Activated CD4-positive, alpha-beta T cell treated with anti-CD3 and anti-CD28 coated beads for 36 hours (primary cell): Measurements from ENCODE around the gene FADS6. TPM values are rescaled to one million over a fixed set of nuclear protein-coding genes. Genes with fewer than 3 reads are reported as not detected.

Experiments used
- ATAC-seq: fragments of 200-7000 bp; cut with Tn5 transposase; one replicate; pipeline ENCODE4 v1.10.0; 2021; ENCODE audit warnings: mild to moderate bottlenecking, moderate library complexity
- CTCF ChIA-PET: fragments of 350-600 bp; sonication (Branson Sonifier 250); formaldehyde crosslinking; loops from one replicate; lab custom pipeline; 2021; ENCODE audit warnings: antibody characterized with exemption; lab: Charles Lee
- POLR2A ChIA-PET: fragments of 350-600 bp; sonication (Branson Sonifier 250); formaldehyde crosslinking; loops from one replicate; lab custom pipeline; 2021; ENCODE audit warnings: antibody characterized with exemption, inconsistent platforms; lab: Charles Lee
- DNase-seq: peaks from one replicate; pipeline ENCODE4 v3.0.0-alpha.2; 2020
- H3K27ac Mint-ChIP-seq: one replicate; pipeline ENCODE4 v1.8.0; 2021; ENCODE audit warnings: mixed read lengths
- H3K27me3 Mint-ChIP-seq: one replicate; pipeline ENCODE4 v1.8.0; 2021; ENCODE audit warnings: mixed read lengths
- H3K36me3 Mint-ChIP-seq: one replicate; pipeline ENCODE4 v1.8.0; 2021; ENCODE audit warnings: low read depth, mixed read lengths
- H3K4me1 Mint-ChIP-seq: one replicate; pipeline ENCODE4 v1.8.0; 2021; ENCODE audit warnings: mixed read lengths
- H3K4me3 Mint-ChIP-seq: one replicate; pipeline ENCODE4 v1.8.0; 2021; ENCODE audit warnings: mild to moderate bottlenecking, moderate library complexity, mixed read lengths
- H3K9me3 Mint-ChIP-seq: one replicate; pipeline ENCODE4 v1.8.0; 2021; ENCODE audit warnings: low read depth, mixed read lengths
- intact Hi-C, 2 experiments: fragments of 100-400 bp; cut with DNase I in 1 of 2; cut with micrococcal nuclease in 1 of 2; formaldehyde crosslinking; loops; one replicate each; pipeline versions ENCODE4 v1.14.2 to v1.15.1; 2022 to 2024; cut with DNase I, micrococcal nuclease
- total RNA-seq, 2 experiments: library from RNA; stranded (reverse); gene quantifications; one replicate each; pipeline ENCODE4 v1.2.3, GENCODE V29; 2021

FADS6 gene
- total RNA-seq, 2 experiments from 2014 or later, result not detected

- peaks cover 12% of the 10 kb centered on the region for H3K27me3 Mint-ChIP-seq
- DNase-seq, result peak; percentile 83
- CTCF ChIA-PET, result interaction anchor here (0.7 to 8.4 kb wide), 19 partner anchors 9 to 224 kb away, joined by 3 to 114 read pairs (median 4); partner anchors contain the start of gene FDXR
- H3K9me3 Mint-ChIP-seq, result no peaks in the 10 kb centered on the region
- H3K27ac Mint-ChIP-seq, result peak overlapping the region; percentile 39
- peaks cover 11% of the 10 kb centered on the region for H3K4me1 Mint-ChIP-seq
- POLR2A ChIA-PET, result no interaction called here
- peak; percentile 65 for ATAC-seq
- intact Hi-C loops, result loop anchor here in 1 of 2 experiments (1.0 kb wide), 1 partner anchor 208 kb away; no protein-coding TSS in a partner anchor
- no peaks in the 10 kb centered on the region for H3K36me3 Mint-ChIP-seq
- no peak overlapping the region for H3K4me3 Mint-ChIP-seq
These were observed 28.5 kb downstream of the FADS6 start for GRCh38 chr17:74864866-74865395.

GRCh38 chr17:74864297-74864865, 29.1 kb downstream of the FADS6 start:
- no peaks in the 10 kb centered on the region for H3K9me3 Mint-ChIP-seq
- peaks cover 12% of the 10 kb centered on the region for H3K27me3 Mint-ChIP-seq
- intact Hi-C loops, result no loop called here
- ChIA-PET CTCF (interaction anchor here (0.6 to 8.4 kb wide), 11 partner anchors 10 to 298 kb away, joined by 3 to 114 read pairs (median 5); partner anchors contain the start of genes FDXR and RAB37), POLR2A (no interaction called here)
- DNase-seq, result no peak
- H3K36me3 Mint-ChIP-seq, result no peaks in the 10 kb centered on the region
- ATAC-seq, result no peak
- H3K4me1 Mint-ChIP-seq, result peaks cover 11% of the 10 kb centered on the region
- no peak overlapping the region for H3K4me3 Mint-ChIP-seq
- H3K27ac Mint-ChIP-seq, result no peak overlapping the region

- Mint-ChIP-seq H3K9me3 (no peaks in the 10 kb centered on the region), H3K27ac (no peak overlapping the region), H3K27me3 (peaks cover 18% of the 10 kb centered on the region), H3K36me3 (no peaks in the 10 kb centered on the region), H3K4me1 (peaks cover 13% of the 10 kb centered on the region), H3K4me3 (no peak overlapping the region)
- intact Hi-C loops, result loop anchor here (2.0 kb wide), 2 partner anchors 21 to 207 kb away; no protein-coding TSS in a partner anchor
- ChIA-PET CTCF (interaction anchor here (0.6 to 8.4 kb wide), 11 partner anchors 11 to 368 kb away, joined by 3 to 114 read pairs (median 7); partner anchors contain the start of genes FDXR and RAB37), POLR2A (no interaction called here)
- DNase-seq, result no peak
- no peak for ATAC-seq
These were observed 29.8 kb downstream of the FADS6 start for GRCh38 chr17:74863420-74864296.

GRCh38 chr17:74862919-74863318, 30.5 kb downstream of the FADS6 start:
- intact Hi-C loops, result loop anchor here (1.0 to 2.0 kb wide), 4 partner anchors 20 to 206 kb away; no protein-coding TSS in a partner anchor
- ChIA-PET POLR2A (interaction anchor here (1.7 kb wide), 1 partner anchor 10 kb away, joined by 11 read pairs; the partner anchor contains the start of gene FDXR), CTCF (interaction anchor here (0.7 to 8.4 kb wide), 19 partner anchors 11 to 205 kb away, joined by 3 to 114 read pairs (median 6); partner anchors contain the start of genes FDXR and RAB37)
- no peak for ATAC-seq
- H3K4me1 Mint-ChIP-seq, result peaks cover 13% of the 10 kb centered on the region
- no peak overlapping the region for H3K4me3 Mint-ChIP-seq
- H3K27ac Mint-ChIP-seq, result no peak overlapping the region
- H3K36me3 Mint-ChIP-seq, result no peaks in the 10 kb centered on the region
- no peaks in the 10 kb centered on the region for H3K9me3 Mint-ChIP-seq
- no peak for DNase-seq
- H3K27me3 Mint-ChIP-seq, result peaks cover 22% of the 10 kb centered on the region

- DNase-seq (peak; percentile 88), ATAC-seq (peak; percentile 75)
- Mint-ChIP-seq H3K36me3 (no peaks in the 10 kb centered on the region), H3K4me3 (no peak overlapping the region), H3K9me3 (no peaks in the 10 kb centered on the region), H3K4me1 (peaks cover 13% of the 10 kb centered on the region), H3K27ac (no peak overlapping the region), H3K27me3 (peaks cover 26% of the 10 kb centered on the region)
- ChIA-PET CTCF (interaction anchor here (0.6 to 8.4 kb wide), 31 partner anchors 10 to 853 kb away, joined by 3 to 114 read pairs (median 4); partner anchors contain the start of genes FDXR and RAB37), POLR2A (interaction anchor here (1.7 kb wide), 1 partner anchor 11 kb away, joined by 11 read pairs; the partner anchor contains the start of gene FDXR)
- intact Hi-C loops, result loop anchor here (1.0 to 2.0 kb wide), 4 partner anchors 20 to 206 kb away; no protein-coding TSS in a partner anchor
These were observed 31.1 kb downstream of the FADS6 start for GRCh38 chr17:74862108-74862901.

GRCh38 chr17:74861662-74862107, 31.7 kb downstream of the FADS6 start:
- no peaks in the 10 kb centered on the region for H3K9me3 Mint-ChIP-seq
- H3K4me1 Mint-ChIP-seq, result peaks cover 13% of the 10 kb centered on the region
- DNase-seq (no peak), ATAC-seq (no peak)
- CTCF ChIA-PET, result interaction anchor here (0.6 to 8.4 kb wide), 28 partner anchors 9 to 852 kb away, joined by 3 to 114 read pairs (median 4); partner anchors contain the start of genes FDXR and RAB37
- H3K4me3 Mint-ChIP-seq, result no peak overlapping the region
- H3K27ac Mint-ChIP-seq, result no peak overlapping the region
- no peaks in the 10 kb centered on the region for H3K36me3 Mint-ChIP-seq
- peaks cover 30% of the 10 kb centered on the region for H3K27me3 Mint-ChIP-seq
- intact Hi-C loops, result loop anchor here (1.0 to 2.0 kb wide), 4 partner anchors 19 to 205 kb away; no protein-coding TSS in a partner anchor
- POLR2A ChIA-PET, result interaction anchor here (1.7 kb wide), 1 partner anchor 11 kb away, joined by 11 read pairs; the partner anchor contains the start of gene FDXR

- ChIA-PET POLR2A (interaction anchor here (1.7 kb wide), 1 partner anchor 12 kb away, joined by 11 read pairs; the partner anchor contains the start of gene FDXR), CTCF (interaction anchor here (0.6 to 8.4 kb wide), 17 partner anchors 9 to 645 kb away, joined by 3 to 114 read pairs (median 5); partner anchors contain the start of gene FDXR)
- no peak for DNase-seq
- intact Hi-C loops, result no loop called here
- Mint-ChIP-seq H3K27ac (no peak overlapping the region), H3K4me1 (peaks cover 13% of the 10 kb centered on the region), H3K36me3 (no peaks in the 10 kb centered on the region), H3K4me3 (no peak overlapping the region), H3K27me3 (peaks cover 32% of the 10 kb centered on the region), H3K9me3 (no peaks in the 10 kb centered on the region)
- no peak for ATAC-seq
These were observed 32.4 kb downstream of the FADS6 start for GRCh38 chr17:74860872-74861661.

- ChIA-PET POLR2A (no interaction called here), CTCF (interaction anchor here (1.0 to 8.4 kb wide), 5 partner anchors 8 to 111 kb away, joined by 3 to 114 read pairs (median 9); partner anchors contain the start of gene FDXR)
- Mint-ChIP-seq H3K4me1 (peaks cover 13% of the 10 kb centered on the region), H3K36me3 (no peaks in the 10 kb centered on the region), H3K4me3 (no peak overlapping the region), H3K27ac (no peak overlapping the region), H3K9me3 (no peaks in the 10 kb centered on the region), H3K27me3 (peaks cover 34% of the 10 kb centered on the region)
- peak; percentile 45 for DNase-seq
- intact Hi-C loops, result no loop called here
- no peak for ATAC-seq
These were observed 33.1 kb downstream of the FADS6 start for GRCh38 chr17:74860229-74860871.
